Activated CD4-positive, CD25-positive, alpha-beta regulatory T cell treated with anti-CD3 and anti-CD28 coated beads, Interleukin-2, amount 50 U/mL, for 16 hours (primary cell): ENCODE data around the gene TNFRSF13B.
"Not testable (repeated sequence)": the region's sequence is repeated elsewhere in the genome, so short reads cannot be mapped to it uniquely, and the experiment has no call there.

ENCODE experiments used
- DNase-seq: peaks from one replicate; pipeline ENCODE4 v3.0.0-alpha.2; 2020; ENCODE audit warnings: low read depth, low spot score

Gene TNFRSF13B

DNA sequence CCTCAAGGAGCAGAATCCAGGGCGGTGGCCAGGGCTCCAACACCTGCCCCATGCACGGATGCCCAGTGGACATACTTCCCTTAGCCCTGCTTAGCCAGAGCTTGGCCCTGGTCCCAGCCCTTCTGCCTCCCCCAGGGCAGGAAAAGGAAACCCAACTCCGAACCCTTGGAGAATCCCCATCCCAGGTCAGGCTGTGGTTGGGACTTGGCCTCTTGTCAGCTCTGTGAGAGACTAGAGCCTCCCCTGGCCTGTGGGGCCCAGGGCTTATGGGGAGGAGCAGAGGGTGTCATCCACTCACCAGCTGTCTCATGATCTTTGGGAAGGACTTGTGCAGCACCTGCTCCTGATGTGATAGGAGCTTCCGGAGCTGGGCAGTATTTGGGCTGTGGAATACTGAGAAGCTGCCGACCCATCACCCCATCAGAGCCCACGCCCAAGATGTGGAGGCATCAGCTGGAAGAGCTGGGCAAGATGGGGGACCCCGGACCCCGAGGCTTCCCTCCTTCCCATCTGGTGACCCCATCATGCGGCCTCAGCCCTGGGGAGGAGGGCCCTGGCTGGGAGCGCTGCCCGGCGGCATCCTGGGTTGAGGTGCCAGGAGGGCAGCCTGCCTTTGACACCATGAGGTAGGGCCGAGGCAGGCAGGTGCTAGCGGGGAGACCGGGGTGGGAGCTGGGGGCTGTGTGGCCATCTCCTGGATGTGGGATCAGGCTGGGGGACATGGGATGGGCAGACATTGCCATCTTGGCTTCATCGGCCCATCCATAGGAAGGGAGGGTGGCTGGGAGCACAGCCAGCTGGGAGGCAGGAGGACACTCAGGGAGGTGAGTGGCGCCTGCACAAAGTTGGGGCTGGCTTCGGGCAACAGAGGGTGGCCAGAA, 45.1 kb downstream of the TNFRSF13B start:
- no peak for DNase-seq

- DNase-seq = no peak
Measured at GRCh38 chr17:16926061-16926511, 45.8 kb downstream of the TNFRSF13B start.

DNA sequence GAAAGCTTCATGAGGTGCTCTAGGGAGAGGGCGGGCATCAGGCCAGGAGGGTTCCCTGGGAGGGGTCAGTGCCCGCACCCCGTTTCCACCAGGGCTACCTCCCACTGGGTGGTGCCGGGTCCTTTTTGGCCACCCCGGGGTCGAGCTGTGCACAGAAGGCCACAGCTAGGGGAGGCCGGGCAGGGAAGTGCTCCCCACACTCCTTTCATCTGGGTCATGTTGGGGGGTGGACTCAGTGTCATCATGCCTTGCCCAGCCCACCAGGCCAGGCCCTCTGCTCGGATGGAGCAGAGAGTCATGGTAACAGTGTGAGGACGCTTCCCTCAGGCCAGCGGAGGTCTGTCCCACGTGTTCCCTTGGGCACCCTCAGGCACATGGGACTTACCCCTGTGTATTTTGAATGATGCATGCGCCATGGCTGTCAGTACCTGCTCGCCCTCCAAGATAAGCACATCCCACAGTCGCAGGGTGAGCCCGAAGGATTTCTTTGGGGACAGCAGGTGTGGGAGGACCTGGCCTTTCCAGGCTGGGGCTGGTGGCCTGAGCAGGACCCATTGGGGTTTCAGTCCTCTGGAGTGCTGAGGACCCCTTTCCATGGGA, 46.4 kb downstream of the TNFRSF13B start:
- DNase-seq = no peak

GRCh38 chr17:16924696-16925440, 47.0 kb downstream of the TNFRSF13B start:
- DNase-seq = no peak

- DNase-seq = no peak
Measured at GRCh38 chr17:16923904-16924695, 47.8 kb downstream of the TNFRSF13B start.

DNA sequence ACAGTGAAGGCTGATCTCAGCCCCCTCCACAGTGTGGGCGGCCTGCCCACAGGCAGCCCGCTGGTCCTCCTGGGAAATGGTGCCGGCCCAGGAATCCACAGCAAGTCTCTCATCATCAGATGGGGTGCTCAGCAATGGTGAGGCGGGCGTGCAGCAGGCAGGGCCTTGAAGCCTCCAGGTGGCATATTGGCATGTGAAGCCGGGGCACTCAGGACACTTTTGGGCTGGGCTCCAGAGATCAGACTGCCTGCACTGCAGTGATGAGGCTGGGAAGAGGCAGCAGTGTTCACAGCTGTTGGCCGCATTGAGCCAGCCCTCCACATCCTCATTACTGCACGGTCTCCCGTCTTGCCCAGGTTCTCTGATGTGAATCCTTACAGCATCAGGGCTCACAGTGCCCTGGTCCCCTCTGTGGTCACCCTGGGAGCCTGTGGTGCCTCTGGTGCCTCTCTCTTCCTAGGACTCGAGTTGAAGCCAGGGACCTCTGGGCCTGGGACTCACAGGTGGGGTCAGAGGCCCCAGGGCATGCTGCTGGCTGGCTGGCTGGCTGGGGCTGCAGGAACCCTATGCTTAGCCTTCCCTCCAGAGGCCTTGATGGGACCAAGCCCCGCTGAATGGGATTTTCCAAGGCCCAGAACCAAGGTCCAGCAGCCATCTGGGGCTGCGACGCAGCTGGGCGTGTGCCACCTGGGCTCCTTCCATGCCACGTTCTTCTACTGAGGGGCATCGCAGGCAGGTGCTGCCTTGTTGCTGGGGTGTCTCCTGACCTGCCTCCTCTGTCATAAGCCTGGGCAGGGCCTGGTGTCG, 48.6 kb downstream of the TNFRSF13B start:
- DNase-seq = no peak

GRCh38 chr17:16922386-16923096, 49.4 kb downstream of the TNFRSF13B start:
- DNase-seq = no peak

DNA sequence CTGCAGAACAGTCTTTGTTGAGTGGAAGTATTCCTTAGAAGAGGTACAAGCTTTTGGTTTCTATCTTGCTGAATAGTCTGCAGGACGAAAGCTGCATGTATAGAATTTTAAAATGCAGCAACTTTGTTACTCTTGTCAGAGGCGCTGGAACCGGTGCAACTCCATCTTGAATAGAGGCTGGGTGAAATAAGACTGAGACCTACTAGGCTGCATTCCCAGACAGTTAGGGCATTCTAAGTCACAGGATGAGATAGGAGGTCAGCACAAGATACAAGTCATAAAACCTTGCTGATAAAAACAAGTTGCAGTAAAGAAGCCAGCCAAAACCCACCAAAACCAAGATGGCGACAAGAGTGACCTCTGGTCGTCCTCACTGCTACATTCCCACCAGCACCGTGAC, 50.5 kb downstream of the TNFRSF13B start:
- not testable (repeated sequence) for DNase-seq

GRCh38 chr17:16920628-16921020, 51.3 kb downstream of the TNFRSF13B start:
- no peak for DNase-seq

- no peak for DNase-seq
Measured at GRCh38 chr17:16919663-16920627, 52.0 kb downstream of the TNFRSF13B start.

- no peak for DNase-seq
Measured at GRCh38 chr17:16918443-16918842, 53.5 kb downstream of the TNFRSF13B start.

- DNase-seq = no peak
Measured at GRCh38 chr17:16917671-16918394, 54.1 kb downstream of the TNFRSF13B start.

DNA sequence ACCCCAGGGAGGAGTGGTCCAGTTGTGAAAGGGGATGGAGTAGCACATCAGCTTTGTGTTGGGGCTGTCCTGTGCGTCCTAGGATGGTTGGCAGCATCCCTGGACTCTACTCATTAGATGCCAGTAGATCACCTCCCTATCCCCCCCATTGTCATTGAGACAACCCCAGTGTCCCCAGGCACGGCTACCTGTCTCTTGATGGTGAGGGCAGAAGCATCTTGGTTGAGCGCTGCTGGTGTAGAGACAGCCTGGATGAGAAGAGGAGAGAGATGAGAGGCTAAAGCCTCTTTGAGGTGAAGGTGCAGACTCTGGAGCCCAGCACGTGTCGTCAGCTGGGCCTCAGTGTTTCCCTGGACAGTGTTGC, 55.4 kb downstream of the TNFRSF13B start:
- no peak for DNase-seq

- DNase-seq = no peak
Measured at GRCh38 chr17:16915752-16916556, 56.0 kb downstream of the TNFRSF13B start.

GRCh38 chr17:16913463-16913862, 58.5 kb downstream of the TNFRSF13B start:
- no peak for DNase-seq

DNA sequence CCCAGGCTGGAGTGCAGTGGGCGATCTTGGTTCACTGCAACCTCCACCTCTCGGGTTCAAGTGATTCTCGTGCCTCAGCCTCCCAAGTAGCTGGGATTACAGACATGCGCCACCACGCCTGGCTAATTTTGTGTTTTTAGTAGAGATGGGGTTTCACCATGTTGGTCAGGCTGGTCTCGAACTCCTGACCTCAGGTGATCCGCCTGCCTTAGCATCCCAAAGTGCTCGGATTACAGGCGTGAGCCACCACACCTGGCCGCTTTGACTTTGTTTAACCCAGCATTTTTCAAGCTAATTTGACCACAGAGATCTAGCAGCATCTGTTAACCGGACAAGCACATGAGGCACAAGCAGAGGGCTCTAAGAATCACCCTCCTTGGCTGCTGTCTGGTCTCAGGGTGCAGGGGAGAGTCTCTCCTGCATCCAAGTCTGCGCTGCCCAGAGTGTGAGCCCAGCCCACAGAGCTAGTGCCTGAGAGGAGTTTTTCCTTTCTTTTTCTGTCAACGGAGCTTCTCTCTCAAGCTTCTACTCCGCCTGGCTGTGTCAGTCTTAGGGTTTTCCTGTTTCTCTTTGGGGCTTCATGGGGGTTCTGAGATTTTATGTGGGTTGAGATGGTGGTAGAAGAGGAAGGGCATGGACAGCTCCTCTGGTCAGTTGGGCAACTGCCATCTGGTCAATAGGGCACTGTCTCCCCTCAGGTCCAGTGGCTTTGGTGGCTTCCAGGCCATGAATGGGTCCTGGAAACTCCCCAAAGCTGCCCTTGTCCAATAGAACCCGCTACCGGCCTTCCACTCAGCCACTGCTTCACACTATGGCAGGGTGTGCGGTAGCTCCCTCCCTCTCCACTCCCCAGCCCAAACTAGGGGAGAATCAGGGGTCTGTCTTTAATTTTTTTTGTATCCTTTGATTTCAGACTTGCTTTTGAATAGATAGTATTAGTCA, 59.6 kb downstream of the TNFRSF13B start:
- DNase-seq = no peak
